Rectal smooth muscle tissue (tissue), 1 donor: ENCODE results near the gene IGIP.

Experiments
- H3K27ac ChIP-seq: one replicate; pipeline ENCODE4 v1.7.0; 2013; ENCODE audit warnings: low read depth, low read length, inconsistent platforms
- H3K27me3 ChIP-seq: one replicate; pipeline ENCODE4 v1.7.0; 2013; ENCODE audit warnings: low read length; ENCODE audit not compliant: control insufficient read depth, insufficient read depth
- H3K36me3 ChIP-seq: one replicate; pipeline ENCODE4 v1.7.0; 2013; ENCODE audit warnings: low read length; ENCODE audit not compliant: control insufficient read depth, insufficient read depth
- H3K4me1 ChIP-seq: one replicate; pipeline ENCODE4 v1.7.0; 2013; ENCODE audit warnings: low read length; ENCODE audit not compliant: control insufficient read depth, insufficient read depth
- H3K4me3 ChIP-seq: one replicate; pipeline ENCODE4 v1.7.0; 2013; ENCODE audit warnings: low read length
- H3K9ac ChIP-seq: one replicate; pipeline ENCODE4 v1.7.0; 2013; ENCODE audit warnings: low read length

Gene IGIP

GRCh38 chr5:140125637-140126036 lies at the start of gene IGIP:
Gene IGIP, plus strand, starts transcription at chr5:140125937. Its CDS starts 2,540 bp downstream, at chr5:140128477.
- Histone ChIP-seq H3K9ac (no peak within 1 kb of the TSS), H3K27ac (no peak within 1 kb of the TSS), H3K36me3 (no peaks in the 10 kb centered on the region), H3K4me1 (no peaks in the 10 kb centered on the region), H3K27me3 (no peaks in the 10 kb centered on the region), H3K4me3 (no peak within 1 kb of the TSS)

GRCh38 chr5:140076142-140076541 lies 49.6 kb upstream of the IGIP start:
- Histone ChIP-seq H3K36me3 (no peaks in the 10 kb centered on the region), H3K4me1 (no peaks in the 10 kb centered on the region), H3K4me3 (no peak overlapping the region), H3K27ac (no peak overlapping the region), H3K27me3 (no peaks in the 10 kb centered on the region), H3K9ac (no peak overlapping the region)

- H3K27me3 ChIP-seq: no peaks in the 10 kb centered on the region
- no peak overlapping the region for H3K27ac ChIP-seq
- no peaks in the 10 kb centered on the region for H3K4me1 ChIP-seq
- H3K36me3 ChIP-seq: no peaks in the 10 kb centered on the region
- no peak overlapping the region for H3K9ac ChIP-seq
- no peak overlapping the region for H3K4me3 ChIP-seq
These were observed 48.9 kb upstream of the IGIP start for GRCh38 chr5:140076788-140077187.

- H3K4me3 ChIP-seq: no peak overlapping the region
- H3K36me3 ChIP-seq: no peaks in the 10 kb centered on the region
- H3K27me3 ChIP-seq: no peaks in the 10 kb centered on the region
- H3K9ac ChIP-seq: no peak overlapping the region
- H3K27ac ChIP-seq: no peak overlapping the region
- H3K4me1 ChIP-seq: no peaks in the 10 kb centered on the region
These were observed 42.6 kb upstream of the IGIP start for GRCh38 chr5:140083120-140083519.

- Histone ChIP-seq H3K27me3 (no peaks in the 10 kb centered on the region), H3K9ac (no peak overlapping the region), H3K4me1 (no peaks in the 10 kb centered on the region), H3K36me3 (no peaks in the 10 kb centered on the region), H3K4me3 (no peak overlapping the region), H3K27ac (no peak overlapping the region)
These were observed 42.1 kb upstream of the IGIP start for GRCh38 chr5:140083650-140084049.

GRCh38 chr5:140084541-140084940 lies 41.2 kb upstream of the IGIP start:
- no peaks in the 10 kb centered on the region for H3K4me1 ChIP-seq
- H3K27ac ChIP-seq: no peak overlapping the region
- no peak overlapping the region for H3K4me3 ChIP-seq
- H3K36me3 ChIP-seq: no peaks in the 10 kb centered on the region
- H3K9ac ChIP-seq: no peak overlapping the region
- no peaks in the 10 kb centered on the region for H3K27me3 ChIP-seq

GRCh38 chr5:140090251-140090650 lies 35.5 kb upstream of the IGIP start:
- H3K27ac ChIP-seq: no peak overlapping the region
- no peaks in the 10 kb centered on the region for H3K4me1 ChIP-seq
- H3K27me3 ChIP-seq: no peaks in the 10 kb centered on the region
- no peaks in the 10 kb centered on the region for H3K36me3 ChIP-seq
- no peak overlapping the region for H3K9ac ChIP-seq
- H3K4me3 ChIP-seq: no peak overlapping the region

- no peaks in the 10 kb centered on the region for H3K27me3 ChIP-seq
- H3K9ac ChIP-seq: no peak overlapping the region
These were observed 32.6 kb upstream of the IGIP start for GRCh38 chr5:140093179-140093578.

GRCh38 chr5:140093866-140094265 lies 31.9 kb upstream of the IGIP start:
- no peaks in the 10 kb centered on the region for H3K4me1 ChIP-seq
- H3K4me3 ChIP-seq: no peak overlapping the region
- no peak overlapping the region for H3K27ac ChIP-seq
- H3K9ac ChIP-seq: no peak overlapping the region
- H3K36me3 ChIP-seq: no peaks in the 10 kb centered on the region
- H3K27me3 ChIP-seq: no peaks in the 10 kb centered on the region

More at GRCh38 chr5:140093179-140093578, 32.6 kb upstream of the IGIP start:
- Histone ChIP-seq H3K4me3 (no peak overlapping the region), H3K4me1 (no peaks in the 10 kb centered on the region), H3K27ac (no peak overlapping the region), H3K36me3 (no peaks in the 10 kb centered on the region)

GRCh38 chr5:140094889-140095288 lies 30.8 kb upstream of the IGIP start:
- no peaks in the 10 kb centered on the region for H3K36me3 ChIP-seq
- no peak overlapping the region for H3K4me3 ChIP-seq
- H3K9ac ChIP-seq: no peak overlapping the region
- H3K27me3 ChIP-seq: no peaks in the 10 kb centered on the region
- H3K4me1 ChIP-seq: no peaks in the 10 kb centered on the region
- no peak overlapping the region for H3K27ac ChIP-seq

GRCh38 chr5:140101179-140101578 lies 24.6 kb upstream of the IGIP start:
- Histone ChIP-seq H3K27ac (no peak overlapping the region), H3K4me3 (no peak overlapping the region), H3K4me1 (no peaks in the 10 kb centered on the region), H3K9ac (no peak overlapping the region), H3K27me3 (no peaks in the 10 kb centered on the region), H3K36me3 (no peaks in the 10 kb centered on the region)

- H3K9ac ChIP-seq: no peak overlapping the region
- peaks cover 5% of the 10 kb centered on the region for H3K4me1 ChIP-seq
- H3K27ac ChIP-seq: no peak overlapping the region
- no peaks in the 10 kb centered on the region for H3K36me3 ChIP-seq
- no peaks in the 10 kb centered on the region for H3K27me3 ChIP-seq
- no peak overlapping the region for H3K4me3 ChIP-seq
These were observed 22.6 kb upstream of the IGIP start for GRCh38 chr5:140103154-140103553.

- no peak overlapping the region for H3K27ac ChIP-seq
- no peaks in the 10 kb centered on the region for H3K36me3 ChIP-seq
- no peak overlapping the region for H3K9ac ChIP-seq
- H3K27me3 ChIP-seq: no peaks in the 10 kb centered on the region
- H3K4me1 ChIP-seq: peaks cover 5% of the 10 kb centered on the region
- no peak overlapping the region for H3K4me3 ChIP-seq
These were observed 21.6 kb upstream of the IGIP start for GRCh38 chr5:140104100-140104499.
